Measurements from ENCODE around the gene HES6.
A peak's percentile ranks its signal among the peaks of the same experiment; 100 is the strongest.

HES6 gene

DNA sequence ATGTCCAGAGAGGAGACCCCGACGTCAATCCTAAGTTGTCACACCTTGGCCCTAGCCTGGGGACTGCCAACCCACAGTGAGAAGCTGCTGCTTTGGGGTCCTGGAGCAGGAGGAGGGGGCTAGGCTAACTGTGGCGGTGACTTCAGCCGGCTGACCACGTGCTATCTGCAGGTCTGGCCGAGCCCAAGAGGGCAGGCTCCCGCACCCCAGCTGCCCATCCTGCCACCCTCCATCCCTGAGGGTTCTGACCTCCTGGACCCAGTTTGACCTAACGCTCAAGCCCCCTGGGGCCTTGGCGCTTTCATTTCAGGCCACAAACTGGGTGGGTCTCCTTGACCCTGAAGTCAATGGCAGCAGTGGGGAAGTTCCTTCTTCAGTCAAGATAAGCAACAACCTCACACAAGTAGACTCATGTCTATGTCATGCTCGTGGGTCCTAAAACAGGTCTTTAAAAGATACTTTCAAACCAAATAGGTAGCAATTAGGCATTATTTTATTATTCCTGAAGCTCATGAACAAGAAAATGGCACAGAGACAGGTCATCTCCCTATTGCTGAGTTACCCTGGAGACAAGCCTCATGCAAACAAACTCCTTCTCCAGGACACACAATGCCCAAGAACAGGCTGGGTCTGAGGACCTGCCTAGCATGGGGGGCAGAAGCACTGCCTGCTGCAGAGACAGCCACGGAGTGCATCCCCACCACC, 2.3 kb downstream of the HES6 start:
- H3K27me3 ChIP-seq (ENCODE audit: insufficient read depth, low read depth, severe bottlenecking) = no peaks in the 10 kb centered on the region

GRCh38 chr2:238236571-238236970, 3.3 kb downstream of the HES6 start:
- DNase-seq = no peak
- no peak overlapping the region for H3K4me3 ChIP-seq (ENCODE audit: low read depth, low read length)
- TF ChIP-seq, protein P1, sequence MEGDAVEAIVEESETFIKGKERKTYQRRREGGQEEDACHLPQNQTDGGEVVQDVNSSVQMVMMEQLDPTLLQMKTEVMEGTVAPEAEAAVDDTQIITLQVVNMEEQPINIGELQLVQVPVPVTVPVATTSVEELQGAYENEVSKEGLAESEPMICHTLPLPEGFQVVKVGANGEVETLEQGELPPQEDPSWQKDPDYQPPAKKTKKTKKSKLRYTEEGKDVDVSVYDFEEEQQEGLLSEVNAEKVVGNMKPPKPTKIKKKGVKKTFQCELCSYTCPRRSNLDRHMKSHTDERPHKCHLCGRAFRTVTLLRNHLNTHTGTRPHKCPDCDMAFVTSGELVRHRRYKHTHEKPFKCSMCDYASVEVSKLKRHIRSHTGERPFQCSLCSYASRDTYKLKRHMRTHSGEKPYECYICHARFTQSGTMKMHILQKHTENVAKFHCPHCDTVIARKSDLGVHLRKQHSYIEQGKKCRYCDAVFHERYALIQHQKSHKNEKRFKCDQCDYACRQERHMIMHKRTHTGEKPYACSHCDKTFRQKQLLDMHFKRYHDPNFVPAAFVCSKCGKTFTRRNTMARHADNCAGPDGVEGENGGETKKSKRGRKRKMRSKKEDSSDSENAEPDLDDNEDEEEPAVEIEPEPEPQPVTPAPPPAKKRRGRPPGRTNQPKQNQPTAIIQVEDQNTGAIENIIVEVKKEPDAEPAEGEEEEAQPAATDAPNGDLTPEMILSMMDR (IDR thresholded peaks at IDR 0.05; ENCODE audit: low read depth, low read length) = no peak
- no peaks in the 10 kb centered on the region for H3K27me3 ChIP-seq (ENCODE audit: insufficient read depth, low read depth, severe bottlenecking)
- peak overlapping the region; percentile 50 for H3K27ac ChIP-seq
- no peaks in the 10 kb centered on the region for H3K9me3 ChIP-seq (ENCODE audit: severe bottlenecking)
- H3K36me3 ChIP-seq = peaks cover 20% of the 10 kb centered on the region

More for the DNA sequence above, 2.3 kb downstream of the HES6 start:
- Histone ChIP-seq H3K36me3 (peaks cover 20% of the 10 kb centered on the region), H3K4me3 (ENCODE audit: low read depth, low read length) (peak overlapping the region; percentile 79), H3K9me3 (ENCODE audit: severe bottlenecking) (no peaks in the 10 kb centered on the region), H3K27ac (peak overlapping the region; percentile 15)
- TF ChIP-seq, protein P1 (IDR thresholded peaks at IDR 0.05; ENCODE audit: low read depth, low read length) = no peak
- no peak for DNase-seq

- no peak for DNase-seq
- peak overlapping the region; percentile 50 for H3K27ac ChIP-seq
- H3K36me3 ChIP-seq = peaks cover 20% of the 10 kb centered on the region
- no peaks in the 10 kb centered on the region for H3K9me3 ChIP-seq (ENCODE audit: severe bottlenecking)
- TF ChIP-seq, protein P1 (IDR thresholded peaks at IDR 0.05; ENCODE audit: low read depth, low read length) = no peak
- H3K4me3 ChIP-seq (ENCODE audit: low read depth, low read length) = no peak overlapping the region
- H3K27me3 ChIP-seq (ENCODE audit: insufficient read depth, low read depth, severe bottlenecking) = no peaks in the 10 kb centered on the region
These were observed 4.0 kb downstream of the HES6 start for GRCh38 chr2:238235856-238236255.

GRCh38 chr2:238235331-238235732, 4.5 kb downstream of the HES6 start:
- no peaks in the 10 kb centered on the region for H3K27me3 ChIP-seq (ENCODE audit: insufficient read depth, low read depth, severe bottlenecking)
- DNase-seq = peak; percentile 76
- H3K27ac ChIP-seq = peak overlapping the region; percentile 50
- no peaks in the 10 kb centered on the region for H3K9me3 ChIP-seq (ENCODE audit: severe bottlenecking)
- peaks cover 20% of the 10 kb centered on the region for H3K36me3 ChIP-seq
- no peak overlapping the region for H3K4me3 ChIP-seq (ENCODE audit: low read depth, low read length)
- TF ChIP-seq, protein P1 (IDR thresholded peaks at IDR 0.05; ENCODE audit: low read depth, low read length) = no peak

DNA sequence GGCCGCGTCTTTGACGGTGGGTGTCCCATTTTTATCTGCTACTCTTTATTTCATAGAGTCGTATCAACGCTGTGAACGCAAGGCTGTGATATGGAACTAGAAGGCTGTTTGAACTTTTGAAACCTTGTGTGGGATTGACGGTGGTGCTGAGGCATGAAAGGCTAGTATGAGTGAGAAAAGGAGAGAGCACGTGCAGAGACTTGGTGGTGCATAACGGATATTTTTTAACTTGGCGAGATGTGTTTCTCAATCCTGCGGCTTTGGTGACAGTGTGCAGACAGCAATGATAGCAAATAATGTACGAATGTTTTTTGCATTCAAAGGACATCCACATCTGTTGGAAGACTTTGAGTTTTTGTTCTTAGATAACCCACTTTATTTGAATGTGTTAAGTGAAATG, 6.2 kb downstream of the HES6 start:
- H3K36me3 ChIP-seq = peaks cover 14% of the 10 kb centered on the region
- H3K27me3 ChIP-seq (ENCODE audit: insufficient read depth, low read depth, severe bottlenecking) = no peaks in the 10 kb centered on the region
- TF ChIP-seq, protein P1 (IDR thresholded peaks at IDR 0.05; ENCODE audit: low read depth, low read length) = no peak
- H3K4me3 ChIP-seq (ENCODE audit: low read depth, low read length) = no peak overlapping the region
- DNase-seq = no peak
- no peaks in the 10 kb centered on the region for H3K9me3 ChIP-seq (ENCODE audit: severe bottlenecking)
- H3K27ac ChIP-seq = no peak overlapping the region

GRCh38 chr2:238231809-238232208, 8.0 kb downstream of the HES6 start:
- no peaks in the 10 kb centered on the region for H3K9me3 ChIP-seq (ENCODE audit: severe bottlenecking)
- DNase-seq = no peak
- TF ChIP-seq, protein P1 (IDR thresholded peaks at IDR 0.05; ENCODE audit: low read depth, low read length) = no peak
- no peaks in the 10 kb centered on the region for H3K36me3 ChIP-seq
- no peak overlapping the region for H3K4me3 ChIP-seq (ENCODE audit: low read depth, low read length)
- no peak overlapping the region for H3K27ac ChIP-seq
- H3K27me3 ChIP-seq (ENCODE audit: insufficient read depth, low read depth, severe bottlenecking) = no peaks in the 10 kb centered on the region

Data from WERI-Rb-1 (cell line).